Stimulated activated CD8-positive, alpha-beta memory T cell treated with anti-CD3 and anti-CD28 coated beads, Interleukin-2, amount 100 ng/mL, for 48 hours (primary cell): Measurements from ENCODE around the gene GADD45B.

Source experiments
- DNase-seq, 2 donors: peaks; one replicate each; pipeline ENCODE4 v3.0.0-alpha.2; 2020; ENCODE audit warnings: low read depth in 2 of 2

Gene GADD45B

GRCh38 chr19:2475702-2476450 is at the start of gene GADD45B:
Gene GADD45B, plus strand, starts transcription at chr19:2476127. Its CDS starts 232 bp downstream, at chr19:2476359.
- peak; percentile 94 to 95 for DNase-seq

- peak; percentile 23 to 36 for DNase-seq
These were observed 49.1 kb upstream of the GADD45B start for GRCh38 chr19:2426611-2427428.

- peak; percentile 93 to 94 for DNase-seq
These were observed 48.3 kb upstream of the GADD45B start, which contains the start of gene TIMM13 for GRCh38 chr19:2427429-2428320. Gene TIMM13, minus strand, starts transcription at chr19:2427586. Its CDS starts 53 bp downstream, at chr19:2427533.

- DNase-seq = no peak
These were observed 47.6 kb upstream of the GADD45B start for GRCh38 chr19:2428321-2428690.

GRCh38 chr19:2428756-2429711 is 46.9 kb upstream of the GADD45B start:
- no peak for DNase-seq

- DNase-seq = no peak
These were observed 45.9 kb upstream of the GADD45B start for GRCh38 chr19:2429917-2430535.

- no peak for DNase-seq
These were observed 44.4 kb upstream of the GADD45B start for GRCh38 chr19:2431318-2432055.

- no peak for DNase-seq
These were observed 43.6 kb upstream of the GADD45B start for GRCh38 chr19:2432131-2432848.

- DNase-seq = no peak
These were observed 42.1 kb upstream of the GADD45B start for GRCh38 chr19:2433854-2434253.

GRCh38 chr19:2434267-2434666 is 41.7 kb upstream of the GADD45B start:
- DNase-seq = no peak

GRCh38 chr19:2434721-2435265 is 41.1 kb upstream of the GADD45B start:
- no peak for DNase-seq

GRCh38 chr19:2436384-2436783 is 39.5 kb upstream of the GADD45B start:
- no peak for DNase-seq

- no peak for DNase-seq
These were observed 39.0 kb upstream of the GADD45B start for GRCh38 chr19:2436926-2437325.

- no peak for DNase-seq
These were observed 37.7 kb upstream of the GADD45B start for GRCh38 chr19:2438178-2438577.

- DNase-seq = no peak
These were observed 35.4 kb upstream of the GADD45B start for GRCh38 chr19:2440515-2440914.

GRCh38 chr19:2441096-2441752 is 34.7 kb upstream of the GADD45B start:
- no peak for DNase-seq

- no peak for DNase-seq
These were observed 32.7 kb upstream of the GADD45B start for GRCh38 chr19:2443116-2443784.

GRCh38 chr19:2443785-2444182 is 32.1 kb upstream of the GADD45B start:
- DNase-seq = no peak
